Lower leg skin (tissue), 4 donors: ENCODE data around the gene CHD5. TPM values are rescaled to one million over a fixed set of nuclear protein-coding genes. Genes with fewer than 3 reads are reported as not detected.

Source experiments
- DNase-seq, 2 donors: peaks; one replicate each; pipeline ENCODE4 v3.0.0-alpha.2; 2019; ENCODE audit warnings: low spot score in 2 of 2
- H3K4me3 ChIP-seq: fragments of 200-600 bp; sonication (generic); 2 replicates; pipeline ENCODE4 v1.5.1; 2017; ENCODE audit warnings: mild to moderate bottlenecking, low read depth; ENCODE audit not compliant: poor library complexity, severe bottlenecking
- POLR2A ChIP-seq, 2 donors: fragments of 450-650 bp; IDR thresholded peaks; one replicate each; pipeline ENCODE4 v1.6.1; 2016 to 2017; ENCODE audit warnings: antibody characterized with exemption in 2 of 2, mild to moderate bottlenecking in 1 of 2, moderate library complexity in 1 of 2
- WGBS, 2 donors: methylation state at CpG; one replicate each; pipeline ENCODE4 v1.1.5; 2018; 5-methylcytosine and 5-hydroxymethylcytosine counted together
- intact Hi-C: fragments of 100-400 bp; cut with DNase I; formaldehyde crosslinking; loops from one replicate; pipeline ENCODE4 v1.15.0; 2023; ENCODE audit warnings: low total_unique reads
- total RNA-seq, 4 donors: library from RNA; depleted of rRNA; stranded (reverse); fragments of >200 nt; gene quantifications; one replicate each; pipeline ENCODE4 v1.1.0, GENCODE V29; 2016
- TF ChIP-seq, protein P1 (sequence below), 3 donors: fragments of 450-650 bp; IDR thresholded peaks; one replicate each; pipeline ENCODE4 v1.5.1; 2016; ENCODE audit warnings: antibody characterized with exemption in 3 of 3, mild to moderate bottlenecking in 3 of 3, moderate library complexity in 2 of 3

The CHD5 gene
- total RNA-seq, 4 donors from 2014 or later = 0.04 to 0.27 (median 0.13) TPM; not detected in 1

GRCh38 chr1:6197746-6198427, 17.8 kb upstream of the CHD5 start:
- no peak for TF ChIP-seq POLR2A (IDR thresholded peaks at IDR 0.05)
- TF ChIP-seq, protein P1, sequence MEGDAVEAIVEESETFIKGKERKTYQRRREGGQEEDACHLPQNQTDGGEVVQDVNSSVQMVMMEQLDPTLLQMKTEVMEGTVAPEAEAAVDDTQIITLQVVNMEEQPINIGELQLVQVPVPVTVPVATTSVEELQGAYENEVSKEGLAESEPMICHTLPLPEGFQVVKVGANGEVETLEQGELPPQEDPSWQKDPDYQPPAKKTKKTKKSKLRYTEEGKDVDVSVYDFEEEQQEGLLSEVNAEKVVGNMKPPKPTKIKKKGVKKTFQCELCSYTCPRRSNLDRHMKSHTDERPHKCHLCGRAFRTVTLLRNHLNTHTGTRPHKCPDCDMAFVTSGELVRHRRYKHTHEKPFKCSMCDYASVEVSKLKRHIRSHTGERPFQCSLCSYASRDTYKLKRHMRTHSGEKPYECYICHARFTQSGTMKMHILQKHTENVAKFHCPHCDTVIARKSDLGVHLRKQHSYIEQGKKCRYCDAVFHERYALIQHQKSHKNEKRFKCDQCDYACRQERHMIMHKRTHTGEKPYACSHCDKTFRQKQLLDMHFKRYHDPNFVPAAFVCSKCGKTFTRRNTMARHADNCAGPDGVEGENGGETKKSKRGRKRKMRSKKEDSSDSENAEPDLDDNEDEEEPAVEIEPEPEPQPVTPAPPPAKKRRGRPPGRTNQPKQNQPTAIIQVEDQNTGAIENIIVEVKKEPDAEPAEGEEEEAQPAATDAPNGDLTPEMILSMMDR (IDR thresholded peaks at IDR 0.05) = no peak
- H3K4me3 ChIP-seq = no peak overlapping the region
- intact Hi-C loops = no loop called here
- 55 to 58% methylated on average over 6 of the region's 6 CpGs for WGBS, 2 donors
- no peak for DNase-seq

GRCh38 chr1:6191968-6192367, 11.8 kb upstream of the CHD5 start:
- WGBS, 2 donors = 78 to 87% methylated on average over 1 of the region's 1 CpG
- TF ChIP-seq, protein P1 (IDR thresholded peaks at IDR 0.05) = no peak
- TF ChIP-seq POLR2A (IDR thresholded peaks at IDR 0.05) = no peak
- intact Hi-C loops = no loop called here
- H3K4me3 ChIP-seq = no peak overlapping the region
- no peak for DNase-seq

DNA sequence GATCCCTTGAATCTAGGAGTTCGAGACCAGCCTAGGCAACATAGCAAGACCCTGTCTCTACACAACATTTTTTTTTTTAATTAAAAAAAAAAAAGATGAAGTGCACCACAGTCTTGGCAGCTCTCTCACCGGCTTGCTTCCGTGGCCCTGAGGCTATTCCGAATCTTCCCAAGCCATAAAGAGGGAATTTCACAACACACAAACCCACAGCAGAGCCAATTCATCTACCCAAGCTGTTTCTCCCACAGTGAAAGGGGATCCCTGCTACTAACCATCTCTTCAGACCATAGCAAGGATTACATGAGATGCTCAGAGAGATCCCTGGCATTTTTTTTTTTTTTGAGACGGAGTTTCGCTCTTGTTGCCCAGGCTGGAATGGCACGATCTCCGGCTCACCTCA, 8.3 kb upstream of the CHD5 start:
- intact Hi-C loops = loop anchor here (10.0 kb wide), 1 partner anchor 74 kb away; no protein-coding TSS in a partner anchor
- 71 to 78% methylated on average over 8 of the region's 8 CpGs for WGBS, 2 donors
- no peak for DNase-seq
- no peak for TF ChIP-seq POLR2A (IDR thresholded peaks at IDR 0.05)
- TF ChIP-seq, protein P1 (IDR thresholded peaks at IDR 0.05) = no peak
- no peak overlapping the region for H3K4me3 ChIP-seq

- H3K4me3 ChIP-seq = no peak overlapping the region
- 69 to 71% methylated on average over 10 of the region's 10 CpGs for WGBS, 2 donors
- no peak for DNase-seq
- intact Hi-C loops = loop anchor here (10.0 kb wide), 1 partner anchor 71 kb away; no protein-coding TSS in a partner anchor
- TF ChIP-seq, protein P1 (IDR thresholded peaks at IDR 0.05) = no peak
- no peak for TF ChIP-seq POLR2A (IDR thresholded peaks at IDR 0.05)
Measured at GRCh38 chr1:6185635-6186382, 5.7 kb upstream of the CHD5 start.

DNA sequence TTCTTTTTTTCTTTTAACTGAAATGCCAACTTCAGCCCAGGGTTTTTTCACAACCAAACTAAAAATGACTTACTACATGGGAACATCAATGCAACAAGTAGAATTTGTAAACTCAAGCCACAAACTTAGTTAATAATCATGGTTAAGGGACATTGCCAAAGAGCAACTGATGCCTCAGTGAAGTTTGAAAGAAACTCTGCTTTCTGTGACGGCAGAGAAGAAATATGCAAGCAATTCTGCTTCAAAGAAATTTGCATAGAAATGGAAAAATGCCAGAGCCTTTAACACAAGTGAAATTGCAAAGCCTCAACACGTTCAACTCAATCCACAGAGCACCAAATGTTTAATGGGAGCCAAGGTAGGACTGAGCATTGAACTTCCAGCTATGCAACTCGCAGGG, 5.0 kb upstream of the CHD5 start:
- WGBS, 2 donors = 48 to 56% methylated on average over 3 of the region's 3 CpGs
- TF ChIP-seq, protein P1 (IDR thresholded peaks at IDR 0.05) = no peak
- no peak for TF ChIP-seq POLR2A (IDR thresholded peaks at IDR 0.05)
- H3K4me3 ChIP-seq = no peak overlapping the region
- no peak for DNase-seq
- intact Hi-C loops = loop anchor here (10.0 kb wide), 1 partner anchor 70 kb away; no protein-coding TSS in a partner anchor
